Upper lobe of right lung (tissue), 1 donor: ENCODE measurements around the gene RWDD4. TPM values are rescaled to one million over a fixed set of nuclear protein-coding genes. Genes with fewer than 3 reads are reported as not detected.

Experiments used
- ATAC-seq: fragments of 200-7000 bp; cut with Tn5 transposase; one replicate; pipeline ENCODE4 v1.9.1; 2020; ENCODE audit warnings: mild to moderate bottlenecking, moderate library complexity
- DNase-seq: peaks from one replicate; pipeline ENCODE4 v3.0.0-alpha.2; 2020
- H3K27ac ChIP-seq: fragments of 200-600 bp; one replicate; pipeline ENCODE4 v1.8.0; 2022
- H3K27me3 ChIP-seq: fragments of 200-600 bp; one replicate; pipeline ENCODE4 v1.8.0; 2022; ENCODE audit warnings: mild to moderate bottlenecking
- H3K36me3 ChIP-seq: fragments of 200-600 bp; one replicate; pipeline ENCODE4 v1.8.0; 2022
- H3K4me1 ChIP-seq: fragments of 200-600 bp; one replicate; pipeline ENCODE4 v1.8.0; 2022
- H3K4me3 ChIP-seq: fragments of 200-600 bp; one replicate; pipeline ENCODE4 v1.8.0; 2022; ENCODE audit warnings: mild to moderate bottlenecking
- H3K9me3 ChIP-seq: fragments of 200-600 bp; one replicate; pipeline ENCODE4 v1.8.0; 2022
- intact Hi-C: fragments of 100-400 bp; cut with DNase I; formaldehyde crosslinking; loops from one replicate; pipeline ENCODE4 v1.11.0; 2022
- total RNA-seq: library from RNA; stranded (reverse); fragmentation: NEBNext Ultra II Directional; extraction: Animal tissue kit (Norgen Biotek cat#: 25700); gene quantifications from one replicate; pipeline ENCODE4 v1.2.1, GENCODE V29; 2021
- TF ChIP-seq, protein P1 (sequence below): fragments of 200-600 bp; IDR thresholded peaks from one replicate; pipeline ENCODE4 v1.8.0; 2022; ENCODE audit warnings: antibody characterized with exemption
- donor health status: DM: no; HTN: yes; CAD: no; lungs with severe emphysema.

Gene RWDD4
- total RNA-seq, 1 donor from 2014 or later, result 15.7 TPM

GRCh38 chr4:183596067-183596757 is 62.8 kb downstream of the RWDD4 start:
- intact Hi-C loops, result no loop called here
- H3K9me3 ChIP-seq, result no peaks in the 10 kb centered on the region
- TF ChIP-seq, protein P1, sequence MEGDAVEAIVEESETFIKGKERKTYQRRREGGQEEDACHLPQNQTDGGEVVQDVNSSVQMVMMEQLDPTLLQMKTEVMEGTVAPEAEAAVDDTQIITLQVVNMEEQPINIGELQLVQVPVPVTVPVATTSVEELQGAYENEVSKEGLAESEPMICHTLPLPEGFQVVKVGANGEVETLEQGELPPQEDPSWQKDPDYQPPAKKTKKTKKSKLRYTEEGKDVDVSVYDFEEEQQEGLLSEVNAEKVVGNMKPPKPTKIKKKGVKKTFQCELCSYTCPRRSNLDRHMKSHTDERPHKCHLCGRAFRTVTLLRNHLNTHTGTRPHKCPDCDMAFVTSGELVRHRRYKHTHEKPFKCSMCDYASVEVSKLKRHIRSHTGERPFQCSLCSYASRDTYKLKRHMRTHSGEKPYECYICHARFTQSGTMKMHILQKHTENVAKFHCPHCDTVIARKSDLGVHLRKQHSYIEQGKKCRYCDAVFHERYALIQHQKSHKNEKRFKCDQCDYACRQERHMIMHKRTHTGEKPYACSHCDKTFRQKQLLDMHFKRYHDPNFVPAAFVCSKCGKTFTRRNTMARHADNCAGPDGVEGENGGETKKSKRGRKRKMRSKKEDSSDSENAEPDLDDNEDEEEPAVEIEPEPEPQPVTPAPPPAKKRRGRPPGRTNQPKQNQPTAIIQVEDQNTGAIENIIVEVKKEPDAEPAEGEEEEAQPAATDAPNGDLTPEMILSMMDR, result no peak
- DNase-seq (no peak), ATAC-seq (no peak)
- no peaks in the 10 kb centered on the region for H3K4me1 ChIP-seq
- H3K36me3 ChIP-seq, result no peaks in the 10 kb centered on the region
- no peaks in the 10 kb centered on the region for H3K27me3 ChIP-seq
- no peak overlapping the region for H3K4me3 ChIP-seq
- H3K27ac ChIP-seq, result no peak overlapping the region

DNA sequence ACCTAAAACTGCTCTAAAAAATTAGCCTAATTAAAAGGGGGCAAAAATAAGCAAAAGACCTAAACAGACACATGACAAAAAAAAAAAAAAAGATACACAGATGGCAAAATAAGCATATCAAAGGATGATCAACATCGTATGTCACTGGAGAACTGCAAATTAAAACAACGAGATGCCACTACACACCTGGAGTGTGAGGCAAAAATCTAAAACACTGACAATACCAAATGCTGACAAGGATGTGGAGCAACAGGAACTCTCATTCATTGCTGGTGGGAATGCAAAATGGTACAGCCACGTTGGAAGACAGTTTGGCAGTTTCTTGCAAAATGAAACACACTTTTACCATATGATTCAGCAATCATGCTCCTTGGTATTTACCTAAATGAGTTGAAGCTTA is 64.2 kb downstream of the RWDD4 start:
- H3K27ac ChIP-seq, result no peak overlapping the region
- H3K9me3 ChIP-seq, result no peaks in the 10 kb centered on the region
- ATAC-seq, result no peak
- TF ChIP-seq, protein P1, result no peak
- no peaks in the 10 kb centered on the region for H3K36me3 ChIP-seq
- intact Hi-C loops, result no loop called here
- no peaks in the 10 kb centered on the region for H3K4me1 ChIP-seq
- no peaks in the 10 kb centered on the region for H3K27me3 ChIP-seq
- DNase-seq, result no peak
- no peak overlapping the region for H3K4me3 ChIP-seq

DNA sequence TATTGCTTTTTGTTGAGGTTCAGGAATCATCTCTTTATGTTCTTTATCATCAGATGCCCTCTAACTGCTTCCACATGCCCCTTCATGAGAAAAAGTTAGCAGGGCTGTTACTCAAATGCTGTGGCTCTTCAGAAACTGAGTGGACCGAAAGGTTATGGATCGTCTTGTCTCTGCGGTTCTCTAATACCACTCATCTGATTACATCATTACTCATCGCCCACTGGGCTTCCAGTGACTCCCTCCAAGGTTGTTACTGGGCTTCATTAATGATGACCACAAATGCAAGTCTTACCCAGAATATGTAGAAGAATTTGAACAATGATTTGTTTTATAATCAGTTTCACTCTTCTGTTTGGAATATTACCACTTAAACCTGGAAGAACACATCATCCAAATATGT is 67.7 kb downstream of the RWDD4 start:
- no peaks in the 10 kb centered on the region for H3K36me3 ChIP-seq
- DNase-seq (no peak), ATAC-seq (no peak)
- H3K27ac ChIP-seq, result no peak overlapping the region
- no peaks in the 10 kb centered on the region for H3K9me3 ChIP-seq
- TF ChIP-seq, protein P1, result no peak
- intact Hi-C loops, result no loop called here
- no peaks in the 10 kb centered on the region for H3K27me3 ChIP-seq
- no peaks in the 10 kb centered on the region for H3K4me1 ChIP-seq
- H3K4me3 ChIP-seq, result no peak overlapping the region

Other genes starting within 250 kb of the RWDD4 start
- gene CDKN2AIP, start 214.5 kb downstream of the RWDD4 start, total RNA-seq, result 16.7 TPM
- gene ING2, start 154.1 kb downstream of the RWDD4 start, total RNA-seq, result 8.7 TPM
- 31.7 TPM for gene TRAPPC11, start 108 bp upstream of the RWDD4 start, total RNA-seq
- 12.9 TPM for gene STOX2, start 246.1 kb upstream of the RWDD4 start, total RNA-seq